ENCODE data around the gene TFR2. TPM values are rescaled to one million over a fixed set of nuclear protein-coding genes. Genes with fewer than 3 reads are reported as not detected.

Gene TFR2
- total and polyA plus RNA-seq, 12 donors, result 0.20 to 0.58 (median 0.49) TPM; not detected in 7

- TF ChIP-seq, protein P1, sequence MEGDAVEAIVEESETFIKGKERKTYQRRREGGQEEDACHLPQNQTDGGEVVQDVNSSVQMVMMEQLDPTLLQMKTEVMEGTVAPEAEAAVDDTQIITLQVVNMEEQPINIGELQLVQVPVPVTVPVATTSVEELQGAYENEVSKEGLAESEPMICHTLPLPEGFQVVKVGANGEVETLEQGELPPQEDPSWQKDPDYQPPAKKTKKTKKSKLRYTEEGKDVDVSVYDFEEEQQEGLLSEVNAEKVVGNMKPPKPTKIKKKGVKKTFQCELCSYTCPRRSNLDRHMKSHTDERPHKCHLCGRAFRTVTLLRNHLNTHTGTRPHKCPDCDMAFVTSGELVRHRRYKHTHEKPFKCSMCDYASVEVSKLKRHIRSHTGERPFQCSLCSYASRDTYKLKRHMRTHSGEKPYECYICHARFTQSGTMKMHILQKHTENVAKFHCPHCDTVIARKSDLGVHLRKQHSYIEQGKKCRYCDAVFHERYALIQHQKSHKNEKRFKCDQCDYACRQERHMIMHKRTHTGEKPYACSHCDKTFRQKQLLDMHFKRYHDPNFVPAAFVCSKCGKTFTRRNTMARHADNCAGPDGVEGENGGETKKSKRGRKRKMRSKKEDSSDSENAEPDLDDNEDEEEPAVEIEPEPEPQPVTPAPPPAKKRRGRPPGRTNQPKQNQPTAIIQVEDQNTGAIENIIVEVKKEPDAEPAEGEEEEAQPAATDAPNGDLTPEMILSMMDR (IDR thresholded peaks at IDR 0.05), result no peak
- peak overlapping the region in 1 of 10 donors; percentile 86 for H3K4me3 ChIP-seq
- 86 to 90% methylated on average over 12 of the region's 12 CpGs for WGBS, 2 donors
- peaks cover 0 to 12% (median 0%) of the 10 kb centered on the region in 9 donors for H3K36me3 ChIP-seq
- intact Hi-C loops (cut with DNase I), result loop anchor here in 3 of 10 donors (5.0 to 10.0 kb wide), 3 partner anchors 66 to 88 kb away; partner anchors contain the start of genes GIGYF1 (in 1 of the 3) and GNB2 (in 1 of the 3)
- no peaks in the 10 kb centered on the region for H3K9me3 ChIP-seq
- no peak for DNase-seq
- H3K27ac ChIP-seq, result peak overlapping the region in 2 of 10 donors; percentile 76 to 79
- no peak for ATAC-seq
- peaks cover 0 to 11% (median 0%) of the 10 kb centered on the region in 7 donors for H3K27me3 ChIP-seq
- H3K4me1 ChIP-seq, result peaks cover 0 to 37% (median 23%) of the 10 kb centered on the region in 9 donors
These were observed 35.0 kb downstream of the TFR2 start for GRCh38 chr7:100606313-100606712.

DNA sequence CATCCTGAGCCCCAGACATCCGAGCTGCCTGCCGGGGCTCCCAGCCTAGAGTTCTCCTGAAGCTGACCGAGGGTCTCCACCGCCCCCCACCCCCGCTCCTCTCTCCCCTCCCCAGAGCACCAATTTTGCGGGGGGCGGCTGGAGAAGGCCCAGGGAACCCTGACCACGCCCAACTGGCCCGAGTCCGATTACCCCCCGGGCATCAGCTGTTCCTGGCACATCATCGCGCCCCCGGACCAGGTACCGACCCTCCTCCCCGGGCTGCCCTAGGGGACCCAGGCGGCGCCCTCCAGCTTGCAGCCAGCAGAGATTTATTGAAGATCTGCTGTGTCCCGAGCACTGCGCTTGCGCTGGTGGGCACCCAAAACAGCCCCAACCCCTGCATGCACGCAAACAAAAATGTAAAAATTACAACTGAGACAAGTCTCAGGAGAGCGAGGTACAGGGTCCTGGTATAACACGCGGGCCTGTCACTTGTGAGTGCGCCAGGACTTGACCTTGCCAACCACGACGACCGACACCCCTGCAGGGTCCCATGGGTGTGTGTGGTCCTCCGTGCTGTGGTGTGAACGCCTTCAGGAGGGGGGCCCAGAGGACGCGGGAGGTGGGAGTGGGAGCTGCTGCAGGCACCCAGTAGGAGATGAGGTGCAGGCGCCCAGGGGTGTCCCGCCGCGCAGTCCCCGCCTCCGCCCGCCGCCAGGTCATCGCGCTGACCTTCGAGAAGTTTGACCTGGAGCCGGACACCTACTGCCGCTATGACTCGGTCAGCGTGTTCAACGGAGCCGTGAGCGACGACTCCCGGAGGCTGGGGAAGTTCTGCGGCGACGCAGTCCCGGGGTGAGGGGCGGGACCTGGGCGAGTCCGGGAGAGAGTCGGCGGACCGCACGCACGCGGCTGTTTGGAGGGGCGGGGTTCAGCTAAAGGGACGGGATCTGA, 36.1 kb downstream of the TFR2 start:
- TF ChIP-seq, protein P1 (IDR thresholded peaks at IDR 0.05), result no peak
- Histone ChIP-seq H3K9me3 (no peaks in the 10 kb centered on the region), H3K36me3 (peaks cover 0 to 12% (median 0%) of the 10 kb centered on the region in 9 donors), H3K4me1 (peaks cover 0 to 36% (median 23%) of the 10 kb centered on the region in 9 donors), H3K27me3 (peaks cover 0 to 11% (median 0%) of the 10 kb centered on the region in 7 donors), H3K27ac (peak overlapping the region in 9 of 10 donors; percentile 73 to 88 (median 82)), H3K4me3 (peak overlapping the region; percentile 45 to 86 (median 74))
- DNase-seq (peak; percentile 42 to 69), ATAC-seq (peak in 5 of 8 donors; percentile 22 to 43 (median 35))
- 15 to 19% methylated on average over 68 of the region's 68 CpGs for WGBS, 2 donors
- intact Hi-C loops (cut with DNase I), result loop anchor here in 6 of 10 donors (2.0 to 10.0 kb wide), 6 partner anchors 18 to 90 kb away; partner anchors contain the start of genes GIGYF1 (in 2 of the 6), FBXO24 (in 1 of the 6), GNB2 (in 1 of the 6) and LRCH4 (in 1 of the 6)

DNA sequence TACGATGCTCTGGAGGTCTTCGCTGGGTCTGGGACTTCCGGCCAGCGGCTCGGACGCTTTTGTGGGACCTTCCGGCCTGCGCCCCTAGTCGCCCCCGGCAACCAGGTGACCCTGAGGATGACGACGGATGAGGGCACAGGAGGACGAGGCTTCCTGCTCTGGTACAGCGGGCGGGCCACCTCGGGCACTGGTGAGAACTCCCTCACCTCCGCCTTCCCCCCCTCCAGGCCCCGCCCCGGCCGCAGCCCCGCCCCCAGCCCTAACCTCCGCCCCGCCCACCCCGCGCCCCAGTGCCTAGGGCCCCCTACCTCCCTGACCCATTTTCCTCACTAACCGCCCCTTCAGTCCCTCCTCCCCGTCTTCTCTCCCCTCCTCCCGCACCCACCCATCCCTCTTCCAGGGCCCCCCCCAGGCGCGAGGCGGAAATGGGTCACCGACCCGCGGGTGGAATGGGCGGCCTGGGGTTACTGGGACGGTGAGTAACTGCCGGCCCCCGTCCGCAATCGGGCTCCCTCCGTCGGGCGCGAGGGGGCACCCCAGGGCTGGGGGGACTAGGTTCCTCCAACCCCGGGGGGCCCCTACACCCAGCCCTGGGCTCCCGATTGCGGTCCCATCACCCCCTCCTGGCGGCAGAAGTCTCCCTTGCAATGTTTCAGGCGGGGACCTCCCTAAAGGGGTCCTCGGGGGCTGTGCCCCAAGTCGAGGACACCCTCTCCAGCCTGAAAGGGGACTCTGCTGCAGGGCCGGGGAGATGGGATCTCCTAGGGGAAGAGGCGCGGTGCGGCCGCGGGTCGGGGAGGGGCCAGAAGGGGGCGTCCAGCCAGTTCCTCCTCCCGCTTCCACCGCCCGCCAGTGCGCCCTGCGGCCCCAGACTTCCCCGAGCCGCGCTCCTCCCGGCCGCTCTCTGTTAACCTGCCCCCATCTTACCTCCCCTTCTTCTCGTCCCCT, 37.0 kb downstream of the TFR2 start:
- intact Hi-C loops (cut with DNase I), result loop anchor here in 4 of 10 donors (2.0 to 10.0 kb wide), 4 partner anchors 18 to 90 kb away; partner anchors contain the start of genes GIGYF1 (in 2 of the 4), FBXO24 (in 1 of the 4) and LRCH4 (in 1 of the 4)
- peak; percentile 75 to 86 for DNase-seq
- H3K4me1 ChIP-seq, result peaks cover 0 to 36% (median 23%) of the 10 kb centered on the region in 9 donors
- peak overlapping the region; percentile 35 to 88 (median 80) for H3K27ac ChIP-seq
- 1 to 2% methylated on average over 57 to 68 of the region's 70 CpGs for WGBS, 2 donors
- TF ChIP-seq, protein P1 (IDR thresholded peaks at IDR 0.05), result peak in 8 of 9 donors; percentile 26 to 66 (median 55)
- peaks cover 0 to 11% (median 0%) of the 10 kb centered on the region in 7 donors for H3K27me3 ChIP-seq
- H3K4me3 ChIP-seq, result peak overlapping the region; percentile 45 to 86 (median 74)
- peak; percentile 76 to 86 (median 82) for ATAC-seq
- no peaks in the 10 kb centered on the region for H3K9me3 ChIP-seq
- peaks cover 0 to 12% (median 0%) of the 10 kb centered on the region in 9 donors for H3K36me3 ChIP-seq

Measured in heart right ventricle (tissue), 16 donors.